MG63 (cell line): ENCODE measurements around the gene LETM1. TPM values are rescaled to one million over a fixed set of nuclear protein-coding genes. Genes with fewer than 3 reads are reported as not detected.

ENCODE experiments used
- DNase-seq: peaks from one replicate; pipeline ENCODE4 v3.0.0-alpha.2; 2020
- H3K27me3 ChIP-seq: fragments of 250-450 bp; sonication (Bioruptor Pico); 2 replicates; pipeline ENCODE4 v1.5.1; 2020; ENCODE audit warnings: mild to moderate bottlenecking, moderate library complexity
- H3K36me3 ChIP-seq: fragments of 250-450 bp; sonication (Bioruptor Pico); 2 replicates; pipeline ENCODE4 v1.5.1; 2020; ENCODE audit warnings: mild to moderate bottlenecking, moderate library complexity
- H3K4me3 ChIP-seq: fragments of 250-450 bp; sonication (Bioruptor Pico); 2 replicates; pipeline ENCODE4 v1.5.1; 2020; ENCODE audit warnings: mild to moderate bottlenecking, moderate library complexity
- H3K9me3 ChIP-seq: fragments of 250-450 bp; sonication (Bioruptor Pico); 2 replicates; pipeline ENCODE4 v1.5.1; 2020; ENCODE audit warnings: mild to moderate bottlenecking, moderate library complexity
- total RNA-seq: library from RNA; depleted of rRNA; stranded (reverse); fragments of >200 nt; shearing (Covaris generic); gene quantifications from 2 replicates; pipeline ENCODE4 v1.2.3, GENCODE V29; 2014; ENCODE audit warnings: low replicate concordance

LETM1 gene
- total RNA-seq, 1 experiment from 2014 or later: 49.4 TPM

DNA sequence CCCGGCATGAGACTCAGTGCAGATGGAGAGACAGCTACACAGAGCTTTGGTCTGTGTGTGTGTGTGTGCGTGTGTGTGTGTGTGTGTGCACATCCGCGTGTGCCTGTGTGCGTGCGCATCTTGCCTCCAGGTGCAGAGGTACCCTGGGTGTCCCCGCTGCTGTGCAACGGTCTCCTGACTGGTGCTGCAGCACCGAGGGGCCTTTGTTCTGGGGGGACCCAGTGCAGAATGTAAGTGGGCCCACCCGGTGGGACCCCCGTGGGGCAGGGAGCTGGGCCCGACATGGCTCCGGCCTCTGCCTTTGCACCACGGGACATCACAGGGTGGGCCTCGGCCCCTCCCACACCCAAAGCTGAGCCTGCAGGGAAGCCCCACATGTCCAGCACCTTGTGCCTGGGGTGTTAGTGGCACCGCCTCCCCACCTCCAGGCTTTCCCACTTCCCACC lies 48.6 kb downstream of the LETM1 start:
- Histone ChIP-seq H3K27me3 (no peaks in the 10 kb centered on the region), H3K4me3 (no peak overlapping the region), H3K9me3 (no peaks in the 10 kb centered on the region), H3K36me3 (no peaks in the 10 kb centered on the region)
- DNase-seq: no peak

GRCh38 chr4:1806596-1807331 lies 49.2 kb downstream of the LETM1 start:
- Histone ChIP-seq H3K36me3 (no peaks in the 10 kb centered on the region), H3K27me3 (no peaks in the 10 kb centered on the region), H3K4me3 (no peak overlapping the region), H3K9me3 (no peaks in the 10 kb centered on the region)
- no peak for DNase-seq

DNA sequence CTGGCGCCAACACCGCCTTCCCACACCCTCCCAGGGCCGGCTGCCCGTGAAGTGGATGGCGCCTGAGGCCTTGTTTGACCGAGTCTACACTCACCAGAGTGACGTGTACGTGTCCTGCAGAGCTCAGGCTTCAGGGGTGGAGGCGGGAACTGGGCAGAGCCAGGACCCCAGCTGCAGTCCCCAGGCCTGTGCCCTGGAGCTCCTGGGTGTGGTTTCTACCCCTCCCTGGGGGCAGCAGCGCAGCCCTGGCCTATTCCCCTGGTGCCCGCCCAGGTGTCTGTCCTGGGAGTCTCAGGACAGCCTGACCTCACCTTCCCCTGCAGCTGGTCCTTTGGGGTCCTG lies 49.8 kb downstream of the LETM1 start:
- no peak overlapping the region for H3K4me3 ChIP-seq
- no peaks in the 10 kb centered on the region for H3K27me3 ChIP-seq
- no peaks in the 10 kb centered on the region for H3K9me3 ChIP-seq
- DNase-seq: no peak
- H3K36me3 ChIP-seq: no peaks in the 10 kb centered on the region

DNA sequence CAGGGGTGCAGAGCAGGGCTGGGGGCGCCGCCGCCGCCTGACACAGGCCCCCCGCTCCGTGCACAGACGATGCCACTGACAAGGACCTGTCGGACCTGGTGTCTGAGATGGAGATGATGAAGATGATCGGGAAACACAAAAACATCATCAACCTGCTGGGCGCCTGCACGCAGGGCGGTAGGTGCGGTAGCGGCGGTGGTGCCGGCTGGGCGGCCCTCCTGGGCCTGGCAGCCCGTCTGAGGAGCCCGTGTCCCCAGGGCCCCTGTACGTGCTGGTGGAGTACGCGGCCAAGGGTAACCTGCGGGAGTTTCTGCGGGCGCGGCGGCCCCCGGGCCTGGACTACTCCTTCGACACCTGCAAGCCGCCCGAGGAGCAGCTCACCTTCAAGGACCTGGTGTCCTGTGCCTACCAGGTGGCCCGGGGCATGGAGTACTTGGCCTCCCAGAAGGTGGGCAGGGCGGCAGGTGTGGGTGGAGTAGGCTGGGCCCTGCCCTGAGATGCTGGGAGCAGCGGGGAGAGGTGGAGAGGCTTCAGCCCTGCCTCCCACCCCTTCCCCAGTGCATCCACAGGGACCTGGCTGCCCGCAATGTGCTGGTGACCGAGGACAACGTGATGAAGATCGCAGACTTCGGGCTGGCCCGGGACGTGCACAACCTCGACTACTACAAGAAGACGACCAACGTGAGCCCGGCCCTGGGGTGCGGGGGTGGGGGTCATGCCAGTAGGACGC lies 50.3 kb downstream of the LETM1 start:
- Histone ChIP-seq H3K36me3 (no peaks in the 10 kb centered on the region), H3K9me3 (no peaks in the 10 kb centered on the region), H3K27me3 (no peaks in the 10 kb centered on the region), H3K4me3 (no peak overlapping the region)
- DNase-seq: no peak

GRCh38 chr4:1804638-1805492 lies 51.1 kb downstream of the LETM1 start:
- Histone ChIP-seq H3K4me3 (no peak overlapping the region), H3K36me3 (no peaks in the 10 kb centered on the region), H3K27me3 (no peaks in the 10 kb centered on the region), H3K9me3 (no peaks in the 10 kb centered on the region)
- DNase-seq: no peak

- H3K4me3 ChIP-seq: no peak overlapping the region
- H3K36me3 ChIP-seq: no peaks in the 10 kb centered on the region
- no peaks in the 10 kb centered on the region for H3K9me3 ChIP-seq
- no peaks in the 10 kb centered on the region for H3K27me3 ChIP-seq
- no peak for DNase-seq
Measured at GRCh38 chr4:1803523-1804423, 52.2 kb downstream of the LETM1 start.

DNA sequence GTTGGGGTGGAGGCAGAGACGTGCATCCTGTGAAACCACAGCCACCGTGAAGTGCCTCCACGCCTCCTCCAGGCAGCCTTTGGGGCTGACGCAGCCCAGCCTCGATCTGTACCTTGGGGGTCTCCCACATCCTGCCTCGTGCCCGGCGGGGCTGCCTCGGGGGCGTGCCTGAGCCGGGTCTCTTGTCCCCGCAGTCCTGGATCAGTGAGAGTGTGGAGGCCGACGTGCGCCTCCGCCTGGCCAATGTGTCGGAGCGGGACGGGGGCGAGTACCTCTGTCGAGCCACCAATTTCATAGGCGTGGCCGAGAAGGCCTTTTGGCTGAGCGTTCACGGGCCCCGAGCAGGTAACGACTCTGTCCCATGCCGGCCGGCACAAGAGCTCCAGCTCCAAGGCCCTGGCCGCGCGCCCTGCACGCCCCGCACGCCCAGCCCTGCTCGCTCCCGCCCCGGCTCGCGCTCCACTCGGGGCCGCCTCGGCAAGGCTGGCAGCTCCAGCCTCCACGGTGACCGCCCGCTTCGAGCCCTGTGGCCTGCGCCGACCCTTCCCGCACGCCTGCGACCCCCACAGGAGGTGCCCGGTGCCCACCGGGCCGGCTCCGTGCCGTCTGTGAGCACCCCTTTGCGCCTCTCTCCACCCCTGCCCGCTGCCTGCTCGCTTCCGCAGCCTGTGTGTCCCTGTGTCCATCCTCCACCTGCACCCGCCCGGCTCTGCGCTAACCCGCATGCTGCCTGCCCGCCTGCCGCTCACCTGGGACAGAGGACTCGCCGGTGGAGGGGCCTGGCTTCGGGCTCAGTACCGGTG lies 53.0 kb downstream of the LETM1 start:
- Histone ChIP-seq H3K36me3 (no peaks in the 10 kb centered on the region), H3K4me3 (no peak overlapping the region), H3K9me3 (no peaks in the 10 kb centered on the region), H3K27me3 (no peaks in the 10 kb centered on the region)
- no peak for DNase-seq

GRCh38 chr4:1802151-1802715 lies 53.7 kb downstream of the LETM1 start:
- Histone ChIP-seq H3K27me3 (no peaks in the 10 kb centered on the region), H3K4me3 (no peak overlapping the region), H3K36me3 (no peaks in the 10 kb centered on the region), H3K9me3 (no peaks in the 10 kb centered on the region)
- no peak for DNase-seq

DNA sequence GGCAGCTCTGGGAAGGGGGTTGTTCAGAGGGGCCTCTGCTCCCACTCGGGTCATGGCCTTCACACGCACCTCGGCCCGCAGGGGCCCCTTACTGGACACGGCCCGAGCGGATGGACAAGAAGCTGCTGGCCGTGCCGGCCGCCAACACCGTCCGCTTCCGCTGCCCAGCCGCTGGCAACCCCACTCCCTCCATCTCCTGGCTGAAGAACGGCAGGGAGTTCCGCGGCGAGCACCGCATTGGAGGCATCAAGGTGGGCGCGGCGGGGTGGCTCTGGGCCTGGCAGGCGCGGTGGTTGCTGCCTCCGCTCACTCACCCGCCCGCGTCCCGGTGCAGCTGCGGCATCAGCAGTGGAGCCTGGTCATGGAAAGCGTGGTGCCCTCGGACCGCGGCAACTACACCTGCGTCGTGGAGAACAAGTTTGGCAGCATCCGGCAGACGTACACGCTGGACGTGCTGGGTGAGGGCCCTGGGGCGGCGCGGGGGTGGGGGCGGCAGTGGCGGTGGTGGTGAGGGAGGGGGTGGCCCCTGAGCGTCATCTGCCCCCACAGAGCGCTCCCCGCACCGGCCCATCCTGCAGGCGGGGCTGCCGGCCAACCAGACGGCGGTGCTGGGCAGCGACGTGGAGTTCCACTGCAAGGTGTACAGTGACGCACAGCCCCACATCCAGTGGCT lies 54.5 kb downstream of the LETM1 start:
- Histone ChIP-seq H3K36me3 (no peaks in the 10 kb centered on the region), H3K27me3 (no peaks in the 10 kb centered on the region), H3K9me3 (no peaks in the 10 kb centered on the region), H3K4me3 (no peak overlapping the region)
- no peak for DNase-seq

GRCh38 chr4:1800805-1801204 lies 55.2 kb downstream of the LETM1 start:
- Histone ChIP-seq H3K27me3 (peaks cover under 1% of the 10 kb centered on the region; the same call in 1 of the 2 replicates), H3K36me3 (no peaks in the 10 kb centered on the region), H3K9me3 (no peaks in the 10 kb centered on the region), H3K4me3 (no peak overlapping the region)
- no peak for DNase-seq

DNA sequence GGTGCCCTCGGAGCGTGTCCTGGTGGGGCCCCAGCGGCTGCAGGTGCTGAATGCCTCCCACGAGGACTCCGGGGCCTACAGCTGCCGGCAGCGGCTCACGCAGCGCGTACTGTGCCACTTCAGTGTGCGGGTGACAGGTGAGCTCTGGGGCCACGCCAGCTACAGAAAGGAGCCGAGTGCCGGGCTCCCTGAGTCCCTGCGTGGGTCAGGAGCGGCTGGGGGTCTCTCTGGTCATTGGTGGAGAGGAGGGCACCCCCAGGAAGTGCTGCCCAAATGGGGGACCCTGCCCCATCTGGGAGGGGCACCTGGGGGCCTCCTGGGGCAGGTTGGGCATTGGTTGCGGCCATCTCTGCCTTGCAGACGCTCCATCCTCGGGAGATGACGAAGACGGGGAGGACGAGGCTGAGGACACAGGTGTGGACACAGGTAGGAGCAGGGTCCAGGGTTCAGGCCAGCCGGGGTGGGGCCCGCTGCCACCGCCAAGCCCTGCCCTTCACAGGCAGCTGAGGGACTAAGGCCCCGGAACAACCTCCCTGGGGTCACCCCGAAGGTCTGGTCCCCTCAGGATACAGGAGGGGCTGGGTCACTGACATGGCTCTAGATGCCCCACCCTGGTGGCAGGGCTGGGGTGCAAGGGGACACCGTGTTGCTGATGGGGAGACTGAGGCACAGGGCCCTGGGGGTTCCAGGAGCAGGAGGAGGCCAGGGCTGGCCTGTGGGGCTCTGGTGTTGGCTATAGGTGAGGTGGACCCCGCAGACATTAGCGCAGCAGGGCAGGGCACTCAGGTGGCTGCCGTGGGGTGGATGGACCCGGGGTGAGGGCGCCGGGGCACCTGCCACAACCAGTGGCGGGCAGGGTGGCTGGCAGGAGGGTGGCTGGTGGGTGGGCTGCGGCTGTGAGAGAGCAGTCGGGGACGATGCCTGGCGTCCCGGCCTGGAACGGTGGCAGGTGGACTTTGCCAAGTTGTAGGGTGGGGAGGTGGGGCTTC lies 56.3 kb downstream of the LETM1 start:
- Histone ChIP-seq H3K4me3 (no peak overlapping the region), H3K27me3 (peaks cover 5% of the 10 kb centered on the region; the same call in 1 of the 2 replicates), H3K9me3 (no peaks in the 10 kb centered on the region), H3K36me3 (no peaks in the 10 kb centered on the region)
- DNase-seq: no peak

- DNase-seq: no peak
- H3K27me3 ChIP-seq: peaks cover 12% of the 10 kb centered on the region; the same call in 1 of the 2 replicates
- no peaks in the 10 kb centered on the region for H3K9me3 ChIP-seq
- H3K36me3 ChIP-seq: no peaks in the 10 kb centered on the region
- no peak overlapping the region for H3K4me3 ChIP-seq
Measured at GRCh38 chr4:1798580-1799386, 57.2 kb downstream of the LETM1 start.

DNA sequence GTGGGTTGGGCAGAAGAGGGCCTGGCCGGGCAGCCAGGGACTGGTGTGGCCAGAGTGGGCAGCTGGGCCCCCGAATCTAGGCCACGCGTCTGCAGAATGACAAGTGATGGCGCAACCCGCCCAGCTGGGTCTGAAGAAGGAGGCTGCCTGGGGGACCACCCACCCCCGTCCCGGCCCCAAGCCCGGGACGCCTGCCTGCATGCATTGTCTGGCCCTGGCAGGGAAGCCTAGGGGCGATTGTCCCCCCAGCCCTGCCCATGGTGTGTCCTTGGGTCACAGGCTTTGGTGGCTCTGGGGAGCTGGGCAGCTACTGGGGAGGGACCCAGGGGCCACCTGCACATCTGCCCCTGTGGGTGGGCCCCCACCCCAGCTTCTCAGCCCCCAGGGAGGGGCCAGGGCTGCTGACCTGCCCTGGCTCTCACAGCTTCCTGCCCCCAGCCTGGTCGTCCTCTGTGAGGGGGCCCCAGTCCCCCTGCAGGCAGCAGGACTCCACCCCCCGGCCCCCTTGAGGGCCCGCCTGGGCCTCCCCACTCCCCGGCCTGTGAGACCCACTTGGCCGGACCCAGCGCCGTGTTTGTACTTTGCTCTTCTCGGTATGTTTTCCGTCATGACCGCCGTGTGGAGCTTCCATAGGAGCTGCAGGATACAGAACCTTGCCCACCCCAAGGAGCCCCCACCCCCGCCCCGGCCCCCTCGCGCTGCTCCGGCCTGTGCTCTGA lies 57.9 kb downstream of the LETM1 start:
- no peaks in the 10 kb centered on the region for H3K36me3 ChIP-seq
- no peaks in the 10 kb centered on the region for H3K9me3 ChIP-seq
- no peak overlapping the region for H3K4me3 ChIP-seq
- DNase-seq: no peak
- peaks cover 12% of the 10 kb centered on the region; the same call in 1 of the 2 replicates for H3K27me3 ChIP-seq
